OCI-LY1 (cell line): ENCODE data around the gene GALNT14.

Experiments used
- H2AFZ ChIP-seq: fragments of 200-600 bp; sonication (generic), shearing (Covaris generic); 2 replicates; pipeline ENCODE4 v1.6.0; 2014; ENCODE audit warnings: antibody characterized with exemption, mild to moderate bottlenecking, low read length
- H3F3A ChIP-seq: fragments of 200-600 bp; sonication (generic), shearing (Covaris generic); 2 replicates; pipeline ENCODE4 v1.6.0; 2014; ENCODE audit warnings: mild to moderate bottlenecking, antibody characterized with exemption, low read length, moderate library complexity; ENCODE audit not compliant: insufficient read depth
- H3K27ac ChIP-seq: fragments of 200-600 bp; sonication (generic); 2 replicates; pipeline ENCODE4 v1.5.1; 2014; ENCODE audit warnings: low read length, mixed run types, mild to moderate bottlenecking, low read depth; ENCODE audit not compliant: poor library complexity, severe bottlenecking
- H3K27me3 ChIP-seq: fragments of 200-600 bp; sonication (generic); 2 replicates; pipeline ENCODE4 v1.6.0; 2014; ENCODE audit warnings: antibody characterized with exemption, mild to moderate bottlenecking, low read length, moderate library complexity; ENCODE audit not compliant: insufficient read depth
- H3K36me3 ChIP-seq: fragments of 200-600 bp; sonication (generic); 2 replicates; pipeline ENCODE4 v1.6.1; 2014; ENCODE audit warnings: mild to moderate bottlenecking, antibody characterized with exemption, low read length, moderate library complexity, mixed read lengths; ENCODE audit not compliant: insufficient read depth
- H3K4me1 ChIP-seq: fragments of 200-600 bp; sonication (generic); 2 replicates; pipeline ENCODE4 v1.5.1; 2014; ENCODE audit warnings: mild to moderate bottlenecking, low read length, moderate library complexity; ENCODE audit not compliant: insufficient read depth, severe bottlenecking
- H3K4me2 ChIP-seq: fragments of 200-600 bp; sonication (generic), shearing (Covaris generic); 2 replicates; pipeline ENCODE4 v1.6.1; 2014; ENCODE audit warnings: low read length
- H3K4me3 ChIP-seq: fragments of 200-600 bp; sonication (generic); 2 replicates; pipeline ENCODE4 v1.5.1; 2014; ENCODE audit warnings: low read length, low read depth, mild to moderate bottlenecking, mixed read lengths; ENCODE audit not compliant: poor library complexity, severe bottlenecking
- H3K79me2 ChIP-seq: fragments of 200-600 bp; shearing (Covaris generic); 2 replicates; pipeline ENCODE4 v1.6.1; 2016; ENCODE audit warnings: mixed run types, low read length, mixed read lengths; ENCODE audit not compliant: insufficient read depth
- H3K9ac ChIP-seq: fragments of 200-600 bp; sonication (generic), shearing (Covaris generic); 2 replicates; pipeline ENCODE4 v1.6.1; 2014; ENCODE audit warnings: mild to moderate bottlenecking, low read length, mixed read lengths
- H3K9me2 ChIP-seq: fragments of 200-600 bp; sonication (generic), shearing (Covaris generic); 2 replicates; pipeline ENCODE4 v1.6.1; 2014; ENCODE audit warnings: low read depth, mild to moderate bottlenecking, low read length, mixed read lengths
- H3K9me3 ChIP-seq: fragments of 200-600 bp; shearing (Covaris generic); 2 replicates; pipeline ENCODE4 v1.6.1; 2014; ENCODE audit warnings: low read length, mixed read lengths
- H4K20me1 ChIP-seq: fragments of 200-600 bp; sonication (generic), shearing (Covaris generic); 2 replicates; pipeline ENCODE4 v1.6.0; 2016; ENCODE audit warnings: mild to moderate bottlenecking, low read length; ENCODE audit not compliant: insufficient read depth
- EZH2 ChIP-seq: fragments of 200-600 bp; sonication (generic), shearing (Covaris generic); IDR thresholded peaks from 2 replicates; pipeline ENCODE4 v1.8.0; 2017; ENCODE audit warnings: borderline replicate concordance, mixed run types, mild to moderate bottlenecking, antibody characterized with exemption, low read length, moderate library complexity, mixed read lengths
- TF ChIP-seq, protein P1 (sequence below): fragments of 200-600 bp; sonication (generic), shearing (Covaris generic); IDR thresholded peaks from 2 replicates; pipeline ENCODE4 v1.5.1; 2017; ENCODE audit warnings: mild to moderate bottlenecking, antibody characterized with exemption, low read length, moderate library complexity, mixed read lengths

The GALNT14 gene

DNA sequence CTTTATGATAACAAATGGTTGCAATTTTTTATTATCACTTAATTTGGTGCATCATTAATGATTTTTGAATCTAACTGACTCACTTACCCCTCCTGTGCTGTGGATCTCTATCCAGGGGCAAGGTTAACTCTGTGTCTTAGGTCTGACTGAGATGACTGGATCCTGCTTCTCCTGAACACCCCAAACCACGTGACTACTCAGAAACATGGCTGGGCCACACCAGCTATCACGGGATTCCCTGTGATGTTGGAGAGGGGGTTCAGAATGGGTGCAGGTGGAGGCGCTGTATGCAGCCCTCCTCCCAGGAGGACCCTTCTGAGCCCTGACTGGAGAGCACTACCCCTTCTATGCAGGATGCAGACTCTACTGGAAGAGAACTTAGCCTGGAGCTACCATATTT lies 178.6 kb downstream of the GALNT14 start:
- Histone ChIP-seq H3K4me3 (no peak overlapping the region), H3K36me3 (no peaks in the 10 kb centered on the region), H3K9ac (no peak overlapping the region), H3K27me3 (no peaks in the 10 kb centered on the region), H3K27ac (no peak overlapping the region), H3K79me2 (no peaks in the 10 kb centered on the region), H3K4me2 (no peak overlapping the region), H4K20me1 (no peaks in the 10 kb centered on the region), H2AFZ (no peak overlapping the region), H3F3A (no peaks in the 10 kb centered on the region), H3K9me3 (no peaks in the 10 kb centered on the region), H3K9me2 (no peaks in the 10 kb centered on the region), H3K4me1 (no peaks in the 10 kb centered on the region)
- TF ChIP-seq EZH2, result no peak
- TF ChIP-seq, protein P1, sequence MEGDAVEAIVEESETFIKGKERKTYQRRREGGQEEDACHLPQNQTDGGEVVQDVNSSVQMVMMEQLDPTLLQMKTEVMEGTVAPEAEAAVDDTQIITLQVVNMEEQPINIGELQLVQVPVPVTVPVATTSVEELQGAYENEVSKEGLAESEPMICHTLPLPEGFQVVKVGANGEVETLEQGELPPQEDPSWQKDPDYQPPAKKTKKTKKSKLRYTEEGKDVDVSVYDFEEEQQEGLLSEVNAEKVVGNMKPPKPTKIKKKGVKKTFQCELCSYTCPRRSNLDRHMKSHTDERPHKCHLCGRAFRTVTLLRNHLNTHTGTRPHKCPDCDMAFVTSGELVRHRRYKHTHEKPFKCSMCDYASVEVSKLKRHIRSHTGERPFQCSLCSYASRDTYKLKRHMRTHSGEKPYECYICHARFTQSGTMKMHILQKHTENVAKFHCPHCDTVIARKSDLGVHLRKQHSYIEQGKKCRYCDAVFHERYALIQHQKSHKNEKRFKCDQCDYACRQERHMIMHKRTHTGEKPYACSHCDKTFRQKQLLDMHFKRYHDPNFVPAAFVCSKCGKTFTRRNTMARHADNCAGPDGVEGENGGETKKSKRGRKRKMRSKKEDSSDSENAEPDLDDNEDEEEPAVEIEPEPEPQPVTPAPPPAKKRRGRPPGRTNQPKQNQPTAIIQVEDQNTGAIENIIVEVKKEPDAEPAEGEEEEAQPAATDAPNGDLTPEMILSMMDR, result no peak

GRCh38 chr2:30958918-30959265 lies 179.3 kb downstream of the GALNT14 start:
- TF ChIP-seq, protein P1, result no peak
- no peak for TF ChIP-seq EZH2
- Histone ChIP-seq H3K27ac (no peak overlapping the region), H3K9me3 (no peaks in the 10 kb centered on the region), H3K4me1 (no peaks in the 10 kb centered on the region), H3K4me3 (no peak overlapping the region), H3K79me2 (no peaks in the 10 kb centered on the region), H3K4me2 (no peak overlapping the region), H3K9ac (no peak overlapping the region), H3F3A (no peaks in the 10 kb centered on the region), H3K9me2 (no peaks in the 10 kb centered on the region), H2AFZ (no peak overlapping the region), H3K36me3 (no peaks in the 10 kb centered on the region), H4K20me1 (no peaks in the 10 kb centered on the region), H3K27me3 (no peaks in the 10 kb centered on the region)

- Histone ChIP-seq H2AFZ (no peak overlapping the region), H3K9me3 (no peaks in the 10 kb centered on the region), H3K27me3 (no peaks in the 10 kb centered on the region), H3K9me2 (no peaks in the 10 kb centered on the region), H3K9ac (no peak overlapping the region), H4K20me1 (no peaks in the 10 kb centered on the region), H3F3A (no peaks in the 10 kb centered on the region), H3K4me1 (no peaks in the 10 kb centered on the region), H3K4me2 (no peak overlapping the region), H3K36me3 (no peaks in the 10 kb centered on the region), H3K27ac (no peak overlapping the region), H3K4me3 (no peak overlapping the region), H3K79me2 (no peaks in the 10 kb centered on the region)
- TF ChIP-seq, protein P1, result no peak
- TF ChIP-seq EZH2, result no peak
Measured at GRCh38 chr2:30958193-30958917, 179.9 kb downstream of the GALNT14 start.
